HG02763 (cell line): ENCODE data around the gene EXPH5.
A peak's percentile ranks its signal among the peaks of the same experiment; 100 is the strongest.
"Not testable (repeated sequence)": the region's sequence is repeated elsewhere in the genome, so short reads cannot be mapped to it uniquely, and the experiment has no call there.

Experiments
- ATAC-seq: cut with Tn5 transposase; IDR thresholded peaks from one replicate; pipeline ENCODE4 v1.9.1; 2021; ENCODE audit warnings: mild to moderate bottlenecking, moderate library complexity; ENCODE audit not compliant: unreplicated experiment

Gene EXPH5

GRCh38 chr11:108606495-108607160, 13.1 kb upstream of the EXPH5 start:
- no peak for ATAC-seq

- ATAC-seq: no peak
Measured at GRCh38 chr11:108606070-108606469, 12.5 kb upstream of the EXPH5 start.

- not testable (repeated sequence) for ATAC-seq
Measured at GRCh38 chr11:108602818-108603217, 9.2 kb upstream of the EXPH5 start.

GRCh38 chr11:108601150-108601549, 7.6 kb upstream of the EXPH5 start:
- ATAC-seq: no peak

GRCh38 chr11:108599978-108600377, 6.4 kb upstream of the EXPH5 start:
- no peak for ATAC-seq

GRCh38 chr11:108597736-108598355, 4.3 kb upstream of the EXPH5 start:
- ATAC-seq: no peak

- no peak for ATAC-seq
Measured at GRCh38 chr11:108596701-108597100, 3.1 kb upstream of the EXPH5 start.

- ATAC-seq: no peak
Measured at GRCh38 chr11:108593923-108594434, 411 bp upstream of the EXPH5 start.

GRCh38 chr11:108592591-108593213, 866 bp downstream of the EXPH5 start:
- peak; percentile 15 for ATAC-seq

- ATAC-seq: no peak
Measured at GRCh38 chr11:108591893-108592292, 1.7 kb downstream of the EXPH5 start.

- no peak for ATAC-seq
Measured at GRCh38 chr11:108589136-108589535, 4.4 kb downstream of the EXPH5 start.

GRCh38 chr11:108588287-108588686, 5.3 kb downstream of the EXPH5 start:
- ATAC-seq: no peak

- ATAC-seq: no peak
Measured at GRCh38 chr11:108587109-108587508, 6.5 kb downstream of the EXPH5 start.

- ATAC-seq: no peak
Measured at GRCh38 chr11:108586600-108586999, 7.0 kb downstream of the EXPH5 start.

GRCh38 chr11:108586185-108586584, 7.4 kb downstream of the EXPH5 start:
- ATAC-seq: not testable (repeated sequence)

GRCh38 chr11:108584973-108585372, 8.6 kb downstream of the EXPH5 start:
- no peak for ATAC-seq

- ATAC-seq: no peak
Measured at GRCh38 chr11:108580645-108581044, 12.9 kb downstream of the EXPH5 start.

- no peak for ATAC-seq
Measured at GRCh38 chr11:108580043-108580442, 13.5 kb downstream of the EXPH5 start.

- ATAC-seq: no peak
Measured at GRCh38 chr11:108576523-108576922, 17.0 kb downstream of the EXPH5 start.

- ATAC-seq: no peak
Measured at GRCh38 chr11:108574675-108575074, 18.9 kb downstream of the EXPH5 start.

- no peak for ATAC-seq
Measured at GRCh38 chr11:108571001-108571400, 22.6 kb downstream of the EXPH5 start.

- ATAC-seq: no peak
Measured at GRCh38 chr11:108569896-108570295, 23.7 kb downstream of the EXPH5 start.
